Measurements from ENCODE around the gene TNFRSF4.

DNA sequence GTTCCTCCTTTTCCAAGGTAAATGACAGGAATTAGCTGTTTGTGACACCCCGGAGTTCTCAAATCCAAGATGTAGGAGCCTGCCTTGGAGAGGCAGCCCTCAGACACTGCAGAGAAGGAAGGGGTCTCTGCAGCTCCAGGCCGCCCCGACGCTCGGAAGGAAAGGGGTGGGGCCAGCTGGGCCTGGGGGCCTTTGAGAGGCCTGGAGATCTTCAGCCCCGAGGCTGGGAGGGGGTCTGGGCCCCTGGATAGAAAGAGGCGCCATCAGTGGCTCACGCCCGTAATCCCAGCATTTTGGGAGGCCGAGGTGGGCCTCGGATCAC is 6.4 kb downstream of the TNFRSF4 start:
- TF ChIP-seq, protein P1, sequence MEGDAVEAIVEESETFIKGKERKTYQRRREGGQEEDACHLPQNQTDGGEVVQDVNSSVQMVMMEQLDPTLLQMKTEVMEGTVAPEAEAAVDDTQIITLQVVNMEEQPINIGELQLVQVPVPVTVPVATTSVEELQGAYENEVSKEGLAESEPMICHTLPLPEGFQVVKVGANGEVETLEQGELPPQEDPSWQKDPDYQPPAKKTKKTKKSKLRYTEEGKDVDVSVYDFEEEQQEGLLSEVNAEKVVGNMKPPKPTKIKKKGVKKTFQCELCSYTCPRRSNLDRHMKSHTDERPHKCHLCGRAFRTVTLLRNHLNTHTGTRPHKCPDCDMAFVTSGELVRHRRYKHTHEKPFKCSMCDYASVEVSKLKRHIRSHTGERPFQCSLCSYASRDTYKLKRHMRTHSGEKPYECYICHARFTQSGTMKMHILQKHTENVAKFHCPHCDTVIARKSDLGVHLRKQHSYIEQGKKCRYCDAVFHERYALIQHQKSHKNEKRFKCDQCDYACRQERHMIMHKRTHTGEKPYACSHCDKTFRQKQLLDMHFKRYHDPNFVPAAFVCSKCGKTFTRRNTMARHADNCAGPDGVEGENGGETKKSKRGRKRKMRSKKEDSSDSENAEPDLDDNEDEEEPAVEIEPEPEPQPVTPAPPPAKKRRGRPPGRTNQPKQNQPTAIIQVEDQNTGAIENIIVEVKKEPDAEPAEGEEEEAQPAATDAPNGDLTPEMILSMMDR (IDR thresholded peaks at IDR 0.05), result no peak
- TF ChIP-seq POLR2AphosphoS5 (IDR thresholded peaks at IDR 0.05), result no peak
- TF ChIP-seq POLR2A (IDR thresholded peaks at IDR 0.05), result no peak
